T-cell (primary cell): Measurements from ENCODE around the gene NAP1L1. TPM values are rescaled to one million over a fixed set of nuclear protein-coding genes. Genes with fewer than 3 reads are reported as not detected.
A peak's percentile ranks its signal among the peaks of the same experiment; 100 is the strongest.

Experiments
- ATAC-seq, 4 experiments: fragments of 200-7000 bp in 3 of 4; fragments of 150-1000 bp in 1 of 4; cut with Tn5 transposase; replicated peaks in 1 of 4; 1 replicate in 3 of 4; 2 replicates in 1 of 4; pipeline ENCODE4 v1.10.0; 2021; ENCODE audit warnings: moderate library complexity in 3 of 4, mild to moderate bottlenecking in 2 of 4, moderate number of reproducible peaks in 1 of 4
- CTCF ChIA-PET, 2 donors: fragments of 300-600 bp; sonication (Branson Sonifier 250); formaldehyde crosslinking; loops; one replicate each; lab custom pipeline; 2022; ENCODE audit warnings: antibody characterized with exemption in 2 of 2; lab: Charles Lee
- POLR2A ChIA-PET, 2 donors: fragments of 300-600 bp; sonication (Branson Sonifier 250); formaldehyde crosslinking; loops; one replicate each; lab custom pipeline; 2022; ENCODE audit warnings: antibody characterized with exemption in 2 of 2; lab: Charles Lee
- DNase-seq, 35 experiments: peaks; one replicate each; pipeline versions ENCODE4 v3.0.0 to v3.0.0-alpha.2; 2013 to 2023
- H3K27ac ChIP-seq: one replicate; pipeline ENCODE4 v1.5.1; 2013; ENCODE audit warnings: low read length
- H3K27me3 ChIP-seq, 2 experiments: replicated peaks in 1 of 2; 1 replicate in 1 of 2; 2 replicates in 1 of 2; pipeline versions ENCODE4 v1.6.1 to v1.7.0; 2013; ENCODE audit warnings: low read length in 1 of 2, mixed read lengths in 1 of 2; ENCODE audit not compliant: control insufficient read depth in 2 of 2, insufficient read depth in 2 of 2; ENCODE audit errors: extremely low read depth in 1 of 2
- H3K36me3 ChIP-seq, 2 donors: 1 replicate in 1 of 2; 2 replicates in 1 of 2; pipeline versions ENCODE4 v1.6.1 to v1.7.0; 2013; ENCODE audit warnings: low read length in 1 of 2; ENCODE audit not compliant: control insufficient read depth in 2 of 2, insufficient read depth in 1 of 2; ENCODE audit errors: extremely low read depth in 1 of 2
- H3K4me1 ChIP-seq, 2 experiments: 1 replicate in 1 of 2; 2 replicates in 1 of 2; pipeline versions ENCODE4 v1.6.1 to v1.7.0; 2013; ENCODE audit warnings: low read length in 2 of 2, mixed read lengths in 1 of 2; ENCODE audit not compliant: insufficient read depth in 2 of 2, control insufficient read depth in 1 of 2; ENCODE audit errors: extremely low read depth in 1 of 2
- H3K4me3 ChIP-seq, 2 donors: 1 replicate in 1 of 2; 2 replicates in 1 of 2; pipeline versions ENCODE4 v1.5.1 to v1.7.0; 2013; ENCODE audit warnings: mild to moderate bottlenecking in 2 of 2, low read length in 1 of 2, moderate library complexity in 1 of 2; ENCODE audit not compliant: control insufficient read depth in 1 of 2; ENCODE audit errors: extremely low read depth in 1 of 2
- H3K9me3 ChIP-seq: 2 replicates; pipeline ENCODE4 v1.7.0; 2013
- H3K27ac Mint-ChIP-seq, 2 donors: one replicate each; pipeline ENCODE4 v1.8.0; 2020 to 2021; ENCODE audit warnings: mild to moderate bottlenecking in 2 of 2, mixed read lengths in 2 of 2
- H3K27me3 Mint-ChIP-seq, 2 donors: one replicate each; pipeline ENCODE4 v1.8.0; 2021 to 2022; ENCODE audit warnings: mixed read lengths in 2 of 2
- H3K36me3 Mint-ChIP-seq: one replicate; pipeline ENCODE4 v1.8.0; 2021; ENCODE audit warnings: mixed read lengths
- H3K4me1 Mint-ChIP-seq, 3 donors: one replicate each; pipeline ENCODE4 v1.8.0; 2020 to 2022; ENCODE audit warnings: mixed read lengths in 3 of 3, mild to moderate bottlenecking in 1 of 3
- H3K4me3 Mint-ChIP-seq, 3 donors: one replicate each; pipeline ENCODE4 v1.8.0; 2020 to 2022; ENCODE audit warnings: mild to moderate bottlenecking in 3 of 3, mixed read lengths in 3 of 3, moderate library complexity in 3 of 3
- H3K9me3 Mint-ChIP-seq, 3 donors: one replicate each; pipeline ENCODE4 v1.8.0; 2020 to 2022; ENCODE audit warnings: mixed read lengths in 3 of 3
- WGBS: methylation state at CpG from one replicate; pipeline ENCODE4 v1.1.5; 2013; ENCODE audit warnings: missing lambda C conversion rate; ENCODE audit not compliant: insufficient coverage; 5-methylcytosine and 5-hydroxymethylcytosine counted together
- total RNA-seq, 35 experiments: library from RNA in 6 of 35; stranded (reverse) in 6 of 35; fragments of 120-200 nt in 1 of 35; gene quantifications; one replicate each; pipeline versions ENCODE4 v1.2.1 to v1.2.4 and lab custom pipeline; 2013 to 2026

Gene NAP1L1
- total RNA-seq, 5 donors from 2014 or later (not counting 1 experiment from before 2014, with no cell fraction given): 523 to 643 (median 591) TPM

- Histone ChIP-seq H3K27me3 (no peaks in the 10 kb centered on the region), H3K9me3 (no peaks in the 10 kb centered on the region), H3K4me1 (peaks cover 4 to 23% of the 10 kb centered on the region in 2 experiments), H3K27ac (no peak overlapping the region), H3K36me3 (no peaks in the 10 kb centered on the region), H3K4me3 (no peak overlapping the region)
- Mint-ChIP-seq H3K9me3 (no peaks in the 10 kb centered on the region), H3K4me1 (peaks cover 19 to 39% (median 35%) of the 10 kb centered on the region in 3 donors), H3K4me3 (no peak overlapping the region), H3K27me3 (no peaks in the 10 kb centered on the region), H3K27ac (peak overlapping the region; percentile 49 to 60), H3K36me3 (no peaks in the 10 kb centered on the region)
- CTCF ChIA-PET: no interaction called here
- 100% methylated on average over 2 of the region's 6 CpGs for WGBS
- POLR2A ChIA-PET: interaction anchor here in 1 of 2 donors (0.6 kb wide), 1 partner anchor 10 kb away, joined by 4 read pairs; no protein-coding TSS in a partner anchor
- ATAC-seq: no peak
- no peak for DNase-seq
Measured at GRCh38 chr12:76018111-76018510, 66.4 kb downstream of the NAP1L1 start.

- Histone ChIP-seq H3K27me3 (no peaks in the 10 kb centered on the region), H3K4me1 (no peaks in the 10 kb centered on the region), H3K27ac (no peak overlapping the region), H3K36me3 (no peaks in the 10 kb centered on the region), H3K9me3 (no peaks in the 10 kb centered on the region), H3K4me3 (no peak overlapping the region)
- CTCF ChIA-PET: interaction anchor here in 1 of 2 donors (1.3 kb wide), 1 partner anchor 12 kb away, joined by 3 read pairs; no protein-coding TSS in a partner anchor
- POLR2A ChIA-PET: interaction anchor here in 1 of 2 donors (0.6 kb wide), 1 partner anchor 53 kb away, joined by 4 read pairs; no protein-coding TSS in a partner anchor
- Mint-ChIP-seq H3K4me1 (peaks cover 0 to 11% (median 7%) of the 10 kb centered on the region in 3 donors), H3K36me3 (no peaks in the 10 kb centered on the region), H3K27ac (no peak overlapping the region), H3K4me3 (no peak overlapping the region), H3K27me3 (no peaks in the 10 kb centered on the region), H3K9me3 (no peaks in the 10 kb centered on the region)
- WGBS: 100% methylated on average over 3 of the region's 8 CpGs
- no peak for DNase-seq
- no peak for ATAC-seq
Measured at GRCh38 chr12:76014007-76014406, 70.5 kb downstream of the NAP1L1 start.

DNA sequence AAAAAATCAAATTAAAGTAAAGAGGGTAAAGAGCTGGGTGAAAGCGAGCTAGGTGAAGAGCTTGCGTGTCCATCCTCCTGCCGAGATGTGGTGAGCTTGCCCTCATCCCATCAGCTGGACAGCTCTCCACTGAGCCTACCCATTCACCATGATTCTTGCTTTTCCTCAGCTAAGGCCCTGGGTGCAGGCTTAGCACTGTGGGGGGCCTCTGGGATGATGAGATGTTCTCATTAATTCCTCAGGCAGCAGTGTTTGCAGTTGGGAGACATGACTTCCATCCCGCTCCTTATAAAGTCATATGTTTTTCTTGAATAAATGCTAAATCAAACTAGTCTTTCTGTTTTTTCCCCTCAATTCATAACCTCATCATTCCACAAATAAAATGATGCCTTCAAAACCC, 70.9 kb downstream of the NAP1L1 start:
- ATAC-seq (no peak), DNase-seq (no peak)
- H3K9me3 Mint-ChIP-seq: no peaks in the 10 kb centered on the region
- no peaks in the 10 kb centered on the region for H3K27me3 ChIP-seq
- no CpG with 5 or more reads among the region's 4 CpGs for WGBS
- H3K36me3 ChIP-seq: no peaks in the 10 kb centered on the region
- no peak overlapping the region for H3K4me3 Mint-ChIP-seq
- no peak overlapping the region for H3K27ac ChIP-seq
- CTCF ChIA-PET: interaction anchor here in 1 of 2 donors (1.3 kb wide), 1 partner anchor 12 kb away, joined by 3 read pairs; no protein-coding TSS in a partner anchor
- no peaks in the 10 kb centered on the region for H3K4me1 ChIP-seq
- H3K27me3 Mint-ChIP-seq: no peaks in the 10 kb centered on the region
- POLR2A ChIA-PET: interaction anchor here (0.6 to 1.0 kb wide), 2 partner anchors 18 to 52 kb away, joined by 4 read pairs; partner anchors contain the start of gene PHLDA1 (in 1 of the 2)
- H3K9me3 ChIP-seq: no peaks in the 10 kb centered on the region
- no peak overlapping the region for H3K4me3 ChIP-seq
- H3K27ac Mint-ChIP-seq: no peak overlapping the region
- peaks cover 0 to 7% (median 4%) of the 10 kb centered on the region in 3 donors for H3K4me1 Mint-ChIP-seq
- H3K36me3 Mint-ChIP-seq: no peaks in the 10 kb centered on the region

DNA sequence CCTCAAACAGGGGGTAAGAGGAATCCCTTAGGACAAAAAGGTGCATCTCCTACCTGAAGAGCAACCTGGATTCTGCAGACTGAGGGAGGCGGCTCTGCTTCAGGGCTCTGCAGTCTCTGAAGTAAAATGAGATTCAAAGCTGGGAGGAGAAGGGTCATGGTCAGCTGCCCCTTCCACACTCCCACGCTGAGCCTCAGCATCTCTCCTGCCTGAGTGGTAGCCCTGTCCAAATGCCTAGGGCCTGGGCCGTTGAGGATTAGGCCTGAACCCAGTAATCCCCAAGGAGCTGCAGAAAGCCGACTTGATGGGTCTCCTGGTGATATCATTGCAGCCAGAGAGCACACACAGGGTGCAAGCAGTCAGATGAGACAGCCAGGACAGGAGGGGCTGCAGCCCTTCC, 71.8 kb downstream of the NAP1L1 start:
- H3K36me3 ChIP-seq: no peaks in the 10 kb centered on the region
- CTCF ChIA-PET: interaction anchor here in 1 of 2 donors (1.3 kb wide), 1 partner anchor 11 kb away, joined by 3 read pairs; no protein-coding TSS in a partner anchor
- no peaks in the 10 kb centered on the region for H3K27me3 ChIP-seq
- POLR2A ChIA-PET: interaction anchor here in 1 of 2 donors (1.0 kb wide), 1 partner anchor 19 kb away, joined by 4 read pairs; the partner anchor contains the start of gene PHLDA1
- ATAC-seq (no peak), DNase-seq (no peak)
- Mint-ChIP-seq H3K27ac (no peak overlapping the region), H3K9me3 (no peaks in the 10 kb centered on the region), H3K36me3 (no peaks in the 10 kb centered on the region), H3K4me3 (no peak overlapping the region), H3K27me3 (no peaks in the 10 kb centered on the region), H3K4me1 (peaks cover 0 to 3% (median 0%) of the 10 kb centered on the region in 3 donors)
- no peak overlapping the region for H3K27ac ChIP-seq
- no peaks in the 10 kb centered on the region for H3K9me3 ChIP-seq
- no peaks in the 10 kb centered on the region for H3K4me1 ChIP-seq
- WGBS: 86% methylated on average over 3 of the region's 4 CpGs
- H3K4me3 ChIP-seq: no peak overlapping the region

DNA sequence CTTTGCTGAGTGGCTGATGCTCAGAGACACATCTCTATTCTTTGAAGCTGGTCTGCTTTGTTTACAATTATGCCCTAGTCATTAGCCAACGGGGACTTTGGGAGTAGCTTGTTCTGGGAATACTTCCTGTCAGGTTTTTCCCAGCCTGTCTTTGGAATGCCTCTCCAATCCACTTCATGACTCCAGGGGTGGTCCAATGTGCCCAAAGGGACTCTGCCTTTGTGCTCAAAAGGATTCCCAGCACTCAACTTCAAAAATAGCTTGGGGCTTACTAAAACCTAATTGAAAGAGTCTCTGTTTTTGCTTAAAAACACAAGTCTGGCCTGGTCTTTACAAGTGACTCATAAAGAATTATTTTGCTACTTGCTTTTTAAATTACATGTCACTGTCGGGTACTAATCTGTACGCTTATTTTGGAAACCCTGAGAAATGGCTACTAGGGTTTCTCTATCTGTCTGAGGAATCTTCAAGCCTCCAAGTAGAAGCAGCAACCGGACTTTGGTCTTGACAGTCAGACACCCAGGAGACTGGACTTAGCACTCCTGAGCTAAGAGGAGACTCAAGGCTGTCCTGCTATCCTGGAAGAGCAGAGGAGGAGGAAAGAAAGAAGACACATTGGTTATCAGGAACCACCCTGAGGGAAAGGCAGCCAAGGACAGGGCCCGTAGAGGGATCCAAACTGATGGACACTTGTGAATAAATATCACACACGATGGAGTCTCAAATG, 73.6 kb downstream of the NAP1L1 start:
- Mint-ChIP-seq H3K4me1 (no peaks in the 10 kb centered on the region), H3K9me3 (no peaks in the 10 kb centered on the region), H3K36me3 (no peaks in the 10 kb centered on the region), H3K27me3 (no peaks in the 10 kb centered on the region), H3K27ac (no peak overlapping the region), H3K4me3 (no peak overlapping the region)
- Histone ChIP-seq H3K27me3 (no peaks in the 10 kb centered on the region), H3K4me3 (no peak overlapping the region), H3K9me3 (no peaks in the 10 kb centered on the region), H3K4me1 (no peaks in the 10 kb centered on the region), H3K36me3 (no peaks in the 10 kb centered on the region), H3K27ac (no peak overlapping the region)
- 95% methylated on average over 5 of the region's 6 CpGs for WGBS
- CTCF ChIA-PET: no interaction called here
- DNase-seq (no peak), ATAC-seq (no peak)
- POLR2A ChIA-PET: interaction anchor here in 1 of 2 donors (0.6 kb wide), 1 partner anchor 380 kb away, joined by 5 read pairs; no protein-coding TSS in a partner anchor

DNA sequence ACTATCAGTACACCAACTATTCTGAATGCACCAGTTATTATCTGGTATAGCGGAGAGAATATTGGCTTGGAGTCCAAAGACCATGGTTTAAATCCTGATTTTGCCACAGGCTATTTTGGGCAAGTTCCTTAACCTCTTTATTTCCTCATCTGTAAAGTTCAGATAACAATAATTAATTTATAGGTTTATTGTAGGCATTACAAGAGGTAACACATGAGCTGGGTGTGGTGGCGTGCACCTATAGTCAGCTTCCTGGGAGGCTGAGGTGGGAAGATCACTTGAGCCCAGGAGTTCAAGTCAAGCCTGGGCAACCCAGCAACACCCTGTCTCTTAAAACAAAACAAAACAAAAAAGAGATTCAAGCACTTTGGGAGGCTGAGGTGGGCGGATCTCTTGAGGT, 76.1 kb downstream of the NAP1L1 start:
- Histone ChIP-seq H3K4me3 (no peak overlapping the region), H3K9me3 (no peaks in the 10 kb centered on the region), H3K4me1 (no peaks in the 10 kb centered on the region), H3K36me3 (no peaks in the 10 kb centered on the region), H3K27ac (no peak overlapping the region), H3K27me3 (no peaks in the 10 kb centered on the region)
- ChIA-PET POLR2A (interaction anchor here in 1 of 2 donors (0.6 kb wide), 1 partner anchor 10 kb away, joined by 4 read pairs; no protein-coding TSS in a partner anchor), CTCF (interaction anchor here in 1 of 2 donors (0.7 kb wide), 1 partner anchor 214 kb away, joined by 10 read pairs; no protein-coding TSS in a partner anchor)
- no peak for ATAC-seq
- no peak for DNase-seq
- WGBS: no CpG with 5 or more reads among the region's 3 CpGs
- H3K9me3 Mint-ChIP-seq: peaks cover 0 to 7% (median 4%) of the 10 kb centered on the region in 3 donors
- H3K27me3 Mint-ChIP-seq: no peaks in the 10 kb centered on the region
- no peak overlapping the region for H3K4me3 Mint-ChIP-seq
- H3K36me3 Mint-ChIP-seq: no peaks in the 10 kb centered on the region
- no peak overlapping the region for H3K27ac Mint-ChIP-seq
- no peaks in the 10 kb centered on the region for H3K4me1 Mint-ChIP-seq
